H1 (cell line): ENCODE measurements around the gene IYD. TPM values are rescaled to one million over a fixed set of nuclear protein-coding genes. Genes with fewer than 3 reads are reported as not detected.

Source experiments
- CTCF ChIA-PET: fragments of 300-600 bp; sonication (Branson Sonifier 250); formaldehyde crosslinking; loops from one replicate; lab custom pipeline; 2021; ENCODE audit not compliant: partially characterized antibody; lab: Charles Lee
- POLR2A ChIA-PET: fragments of 300-600 bp; sonication (Branson Sonifier 250); formaldehyde crosslinking; loops from one replicate; lab custom pipeline; 2021; ENCODE audit warnings: inconsistent platforms; ENCODE audit not compliant: partially characterized antibody; lab: Charles Lee
- DNase-seq, 2 experiments: peaks; one replicate each; pipeline versions ENCODE4 v3.0.0 to v3.0.0-alpha.2; 2010 to 2022; ENCODE audit warnings: low spot score in 2 of 2, low read depth in 1 of 2, mixed read lengths in 1 of 2
- FAIRE-seq: peaks from 2 replicates; lab custom pipeline; 2011; peaks lifted over from hg19 to GRCh38; lab: Jason Lieb, UNC
- H2AFZ ChIP-seq: 2 replicates; pipeline ENCODE4 v1.8.1; 2012; ENCODE audit warnings: low read length, inconsistent platforms
- H2AK5ac ChIP-seq: 2 replicates; pipeline ENCODE4 v1.6.1; 2013; ENCODE audit warnings: low read depth, low read length
- H2BK120ac ChIP-seq: replicated peaks from 2 replicates; pipeline ENCODE3; 2013; ENCODE audit warnings: low read depth, low read length, inconsistent platforms
- H2BK12ac ChIP-seq: 2 replicates; pipeline ENCODE4 v1.6.1; 2013; ENCODE audit warnings: low read depth, low read length
- H2BK15ac ChIP-seq: 2 replicates; pipeline ENCODE4 v1.6.1; 2013; ENCODE audit warnings: low read length
- H2BK20ac ChIP-seq: 2 replicates; pipeline ENCODE4 v1.6.1; 2013; ENCODE audit warnings: low read length
- H2BK5ac ChIP-seq: 2 replicates; pipeline ENCODE4 v1.6.1; 2013; ENCODE audit warnings: low read depth, low read length
- H3K14ac ChIP-seq: 2 replicates; pipeline ENCODE4 v1.6.1; 2013; ENCODE audit warnings: inconsistent platforms; ENCODE audit not compliant: insufficient read length
- H3K18ac ChIP-seq: 2 replicates; pipeline ENCODE4 v1.6.1; 2013; ENCODE audit warnings: low read length; ENCODE audit errors: extremely low read depth
- H3K23ac ChIP-seq: 2 replicates; pipeline ENCODE4 v1.6.1; 2013; ENCODE audit warnings: inconsistent platforms; ENCODE audit not compliant: insufficient read length
- H3K23me2 ChIP-seq: 2 replicates; pipeline ENCODE4 v1.6.1; 2013; ENCODE audit warnings: low read depth, low read length
- H3K27ac ChIP-seq: 2 replicates; pipeline ENCODE4 v1.6.1; 2011; ENCODE audit warnings: low read depth, low read length, inconsistent platforms
- H3K27me3 ChIP-seq, 4 experiments: replicated peaks in 1 of 4; 1 replicate in 1 of 4; 2 replicates in 3 of 4; pipeline versions ENCODE4 v1.6.1 to v1.8.1; 2011 to 2013; ENCODE audit warnings: low read length in 3 of 4, mild to moderate bottlenecking in 3 of 4, inconsistent platforms in 2 of 4, mixed read lengths in 2 of 4, moderate library complexity in 1 of 4; ENCODE audit not compliant: control insufficient read depth in 3 of 4, insufficient read depth in 3 of 4; ENCODE audit errors: extremely low read depth in 1 of 4
- H3K36me3 ChIP-seq, 4 experiments: 2 replicates each; pipeline versions ENCODE4 v1.6.1 to v1.8.1; 2011 to 2013; ENCODE audit warnings: mild to moderate bottlenecking in 4 of 4, low read length in 3 of 4, moderate library complexity in 2 of 4, control low read depth in 1 of 4, inconsistent platforms in 1 of 4; ENCODE audit not compliant: insufficient read depth in 4 of 4, control insufficient read depth in 2 of 4
- H3K4ac ChIP-seq: replicated peaks from 2 replicates; pipeline ENCODE3; 2013; ENCODE audit warnings: low read length, low read depth, mixed read lengths, inconsistent platforms; ENCODE audit not compliant: insufficient read length
- H3K4me1 ChIP-seq, 4 experiments: replicated peaks in 1 of 4; 1 replicate in 1 of 4; 2 replicates in 3 of 4; pipeline versions ENCODE4 v1.6.1 to v1.8.1; 2011 to 2013; ENCODE audit warnings: low read length in 3 of 4, inconsistent platforms in 2 of 4, mixed read lengths in 1 of 4; ENCODE audit not compliant: insufficient read depth in 4 of 4, control insufficient read depth in 3 of 4
- H3K4me2 ChIP-seq, 2 experiments: 2 replicates each; pipeline versions ENCODE4 v1.6.1 to v1.8.1; 2011 to 2013; ENCODE audit warnings: low read depth in 2 of 2, low read length in 2 of 2, control low read depth in 1 of 2, inconsistent platforms in 1 of 2, mild to moderate bottlenecking in 1 of 2; ENCODE audit not compliant: insufficient read depth in 1 of 2
- H3K4me3 ChIP-seq, 4 experiments: fragments of 200-600, 300-600 bp in 1 of 4; sonication (generic), shearing (Covaris generic), sonication (Bioruptor Twin) in 1 of 4; 2 replicates each; pipeline versions ENCODE4 v1.5.1 to v1.8.1; 2011 to 2016; ENCODE audit warnings: low read length in 4 of 4, low read depth in 3 of 4, control low read depth in 2 of 4, inconsistent platforms in 2 of 4, mild to moderate bottlenecking in 2 of 4, mixed read lengths in 1 of 4, moderate library complexity in 1 of 4; ENCODE audit not compliant: insufficient read depth in 2 of 4; ENCODE audit errors: extremely low read depth in 1 of 4
- H3K56ac ChIP-seq: replicated peaks from 2 replicates; pipeline ENCODE3; 2013; ENCODE audit warnings: low read depth, mild to moderate bottlenecking, mixed read lengths, low read length, inconsistent platforms; ENCODE audit not compliant: insufficient read length
- H3K79me1 ChIP-seq: 2 replicates; pipeline ENCODE4 v1.6.1; 2013; ENCODE audit warnings: low read depth, low read length, control low read depth
- H3K79me2 ChIP-seq, 2 experiments: 2 replicates each; pipeline versions ENCODE4 v1.6.1 to v1.8.1; 2012 to 2013; ENCODE audit warnings: low read length in 2 of 2, mild to moderate bottlenecking in 2 of 2, inconsistent platforms in 1 of 2; ENCODE audit not compliant: insufficient read depth in 2 of 2, control insufficient read depth in 1 of 2
- H3K9ac ChIP-seq, 4 experiments: replicated peaks in 1 of 4; 1 replicate in 1 of 4; 2 replicates in 3 of 4; pipeline versions ENCODE4 v1.6.1 to v1.8.1; 2011 to 2013; ENCODE audit warnings: low read depth in 3 of 4, low read length in 3 of 4, control low read depth in 2 of 4, mild to moderate bottlenecking in 2 of 4, moderate library complexity in 2 of 4, inconsistent platforms in 1 of 4; ENCODE audit errors: extremely low read depth in 1 of 4
- H3K9me3 ChIP-seq, 2 experiments: 2 replicates each; pipeline versions ENCODE4 v1.6.1 to v1.8.1; 2012 to 2013; ENCODE audit warnings: mild to moderate bottlenecking in 2 of 2, moderate library complexity in 2 of 2, control low read depth in 1 of 2, inconsistent platforms in 1 of 2, low read depth in 1 of 2, low read length in 1 of 2, mixed read lengths in 1 of 2; ENCODE audit not compliant: insufficient read depth in 2 of 2
- H4K20me1 ChIP-seq, 2 experiments: replicated peaks in 1 of 2; 2 replicates each; pipeline versions ENCODE3 to v1.8.1; 2011 to 2013; ENCODE audit warnings: inconsistent platforms in 2 of 2, low read length in 2 of 2, mild to moderate bottlenecking in 1 of 2; ENCODE audit not compliant: insufficient read depth in 2 of 2, control insufficient read depth in 1 of 2
- H4K5ac ChIP-seq: 2 replicates; pipeline ENCODE4 v1.6.1; 2013; ENCODE audit warnings: low read length, low read depth, mixed read lengths, inconsistent platforms; ENCODE audit not compliant: insufficient read length
- H4K8ac ChIP-seq: 2 replicates; pipeline ENCODE4 v1.8.0; 2013; ENCODE audit warnings: mild to moderate bottlenecking, moderate library complexity, low read length, inconsistent platforms; ENCODE audit not compliant: insufficient read depth; ENCODE audit errors: extremely low read depth
- H4K91ac ChIP-seq: replicated peaks from 2 replicates; pipeline ENCODE3; 2013; ENCODE audit warnings: low read length, mixed read lengths, inconsistent platforms; ENCODE audit not compliant: insufficient read length
- SIX5 ChIP-seq: IDR thresholded peaks from 2 replicates; pipeline ENCODE4 v1.6.1; 2011; ENCODE audit warnings: mild to moderate bottlenecking, low read depth, low read length
- WGBS, 2 experiments: shearing (Covaris generic) in 1 of 2; methylation state at CpG; one replicate each; pipeline versions ENCODE4 v1.1.6 to v1.1.7; 2013 to 2015; ENCODE audit warnings: low lambda C conversion rate in 2 of 2, mixed read lengths in 2 of 2, inconsistent platforms in 1 of 2, low coverage in 1 of 2, missing lambda C conversion rate in 1 of 2; ENCODE audit not compliant: insufficient replicate concordance in 2 of 2, insufficient coverage in 1 of 2, insufficient read length in 1 of 2; ENCODE audit errors: extremely low coverage in 1 of 2, missing lambda C conversion rate in 1 of 2; 5-methylcytosine and 5-hydroxymethylcytosine counted together
- polyA plus RNA-seq, 7 experiments: library from polyadenylated mRNA; depleted of rRNA in 3 of 7; stranded (reverse) in 5 of 7; unstranded in 2 of 7; fragments of >200 nt in 5 of 7; fragments of 200-250 nt in 2 of 7; gene quantifications; 1 replicate in 5 of 7; 2 replicates in 1 of 7; 4 replicates in 1 of 7; pipeline versions ENCODE4 v1.2.1 to v1.2.3, GENCODE V29; 2011 to 2013; ENCODE audit warnings: missing spikeins in 2 of 7, mixed read lengths in 2 of 7
- total RNA-seq: library from RNA; stranded (reverse); fragmentation: NEBNext Ultra II Directional; extraction: Animal tissue kit (Norgen Biotek cat#: 25700); gene quantifications from 2 replicates; pipeline ENCODE4 v1.2.1, GENCODE V29; 2021

IYD gene
- total and polyA plus RNA-seq, 2 of the 8 experiments (the other 6 are each of a cell fraction or from before 2014, with no cell fraction given) = not detected

DNA sequence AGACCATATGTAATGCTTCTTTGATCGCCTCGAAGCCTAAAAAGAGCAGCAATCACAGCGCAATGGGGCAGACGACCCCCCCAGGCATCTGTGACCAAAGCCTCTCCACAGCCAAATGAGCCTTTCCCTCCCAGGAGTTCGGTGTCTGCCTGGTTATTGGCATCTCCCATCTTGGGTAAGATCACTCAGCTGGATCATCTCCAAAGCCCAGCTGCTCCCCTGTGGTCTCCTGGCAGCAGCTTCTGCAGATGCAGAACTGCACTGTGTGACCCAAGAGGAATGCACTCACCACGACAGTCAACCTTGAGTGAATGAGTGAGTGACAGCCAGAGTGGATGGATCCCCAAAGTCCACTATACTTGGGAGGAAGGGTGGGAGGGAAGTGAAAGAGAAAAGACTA is 44.8 kb upstream of the IYD start:
- H3K56ac ChIP-seq = no peak overlapping the region
- H2BK12ac ChIP-seq = no peak overlapping the region
- H2BK5ac ChIP-seq = no peak overlapping the region
- no peaks in the 10 kb centered on the region for H3K4me1 ChIP-seq
- no peaks in the 10 kb centered on the region for H3K79me2 ChIP-seq
- H2BK120ac ChIP-seq = no peak overlapping the region
- H4K91ac ChIP-seq = no peak overlapping the region
- ChIA-PET POLR2A (no interaction called here), CTCF (interaction anchor here (0.9 to 1.4 kb wide), 3 partner anchors 11 to 243 kb away, joined by 3 to 5 read pairs (median 4); no protein-coding TSS in a partner anchor)
- no peak overlapping the region for H3K9ac ChIP-seq
- H3K4ac ChIP-seq = no peak overlapping the region
- no peaks in the 10 kb centered on the region for H3K36me3 ChIP-seq
- no peaks in the 10 kb centered on the region for H4K20me1 ChIP-seq
- no peak overlapping the region for H2BK15ac ChIP-seq
- no peaks in the 10 kb centered on the region for H3K79me1 ChIP-seq
- no peaks in the 10 kb centered on the region for H3K27me3 ChIP-seq
- H3K14ac ChIP-seq = no peak overlapping the region
- no peak overlapping the region for H2AK5ac ChIP-seq
- H3K4me3 ChIP-seq = no peak overlapping the region
- H4K8ac ChIP-seq = no peak overlapping the region
- FAIRE-seq = no peak
- 97% methylated on average over 6 of the region's 6 CpGs; no CpG with 5 or more reads in 1 of the 2 experiments for WGBS, 2 experiments
- H3K27ac ChIP-seq = no peak overlapping the region
- no peak overlapping the region for H2AFZ ChIP-seq
- no peak overlapping the region for H2BK20ac ChIP-seq
- H3K18ac ChIP-seq = no peak overlapping the region
- no peaks in the 10 kb centered on the region for H3K23me2 ChIP-seq
- no peak overlapping the region for H4K5ac ChIP-seq
- no peak for DNase-seq
- H3K9me3 ChIP-seq = no peaks in the 10 kb centered on the region
- no peak overlapping the region for H3K23ac ChIP-seq
- TF ChIP-seq SIX5 = no peak
- no peak overlapping the region for H3K4me2 ChIP-seq
